ENCODE results near the gene KLK12.
"Not testable (repeated sequence)": the region's sequence is repeated elsewhere in the genome, so short reads cannot be mapped to it uniquely, and the experiment has no call there.

The KLK12 gene

DNA sequence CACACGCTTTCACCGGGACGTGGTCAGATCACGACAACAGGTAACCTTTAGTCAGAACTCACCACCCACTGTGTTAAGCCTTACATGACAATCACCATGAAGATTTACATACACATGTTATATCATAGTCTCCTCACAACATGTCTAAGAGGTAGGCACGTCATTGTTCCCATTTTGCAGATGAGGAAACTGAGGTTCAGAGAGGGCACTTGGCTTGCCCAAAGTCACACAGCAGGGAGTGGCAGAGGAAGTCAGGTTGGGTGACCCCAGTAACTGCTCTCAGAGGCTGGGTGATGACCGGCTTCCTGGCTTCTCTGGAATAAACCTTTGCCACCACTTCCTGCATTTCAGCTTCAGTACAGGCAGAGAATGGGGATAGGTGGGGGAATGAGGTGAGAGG lies 20.6 kb downstream of the KLK12 start:
- no peak for DNase-seq

DNA sequence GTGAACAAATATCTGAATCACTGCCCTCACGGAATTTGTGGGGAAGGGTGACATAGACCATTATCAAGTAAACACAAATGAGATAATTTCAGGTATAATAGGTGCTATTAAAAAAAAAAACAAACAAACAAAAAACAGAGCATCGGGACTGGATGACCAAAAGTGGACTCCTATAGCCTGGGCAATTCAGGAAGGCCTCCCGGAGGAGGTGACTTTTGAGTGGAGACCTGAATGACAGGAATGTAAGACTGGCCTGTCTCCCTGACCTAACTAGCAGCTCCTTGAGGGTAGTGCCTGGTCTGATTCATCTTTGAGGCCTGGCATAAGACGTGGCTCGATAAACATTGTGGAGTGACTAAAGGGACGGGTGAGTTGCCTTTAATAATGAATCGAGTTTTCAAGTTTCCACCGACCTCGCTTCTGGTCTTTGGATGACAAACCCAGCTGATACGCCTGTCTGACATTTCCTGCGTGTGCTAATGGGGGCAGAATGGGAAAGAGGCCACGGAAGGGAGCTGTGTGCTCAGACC lies 22.1 kb downstream of the KLK12 start:
- DNase-seq, result no peak

- no peak for DNase-seq
Measured at GRCh38 chr19:51010066-51010795, 24.6 kb downstream of the KLK12 start.

- DNase-seq, result no peak
Measured at GRCh38 chr19:51009061-51009891, 25.5 kb downstream of the KLK12 start.

DNA sequence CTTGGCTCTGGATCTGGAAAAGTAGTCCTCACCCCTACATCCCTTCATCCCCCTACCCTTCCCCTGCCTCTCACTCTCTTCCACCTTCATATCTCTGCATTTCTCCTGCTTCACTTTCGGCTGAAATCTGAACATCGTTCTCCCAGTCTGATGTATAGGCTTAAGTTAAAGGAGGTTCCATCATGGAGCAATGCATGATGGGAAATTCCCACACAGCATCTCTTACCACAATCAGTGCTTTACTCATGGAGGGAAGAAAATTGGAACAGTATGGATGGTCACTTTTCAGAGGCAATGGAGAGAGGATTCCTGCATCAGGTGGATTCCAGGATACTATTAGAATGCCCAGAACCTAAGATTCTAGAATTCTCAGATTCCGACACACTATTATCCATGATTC lies 27.3 kb downstream of the KLK12 start:
- no peak for DNase-seq

DNA sequence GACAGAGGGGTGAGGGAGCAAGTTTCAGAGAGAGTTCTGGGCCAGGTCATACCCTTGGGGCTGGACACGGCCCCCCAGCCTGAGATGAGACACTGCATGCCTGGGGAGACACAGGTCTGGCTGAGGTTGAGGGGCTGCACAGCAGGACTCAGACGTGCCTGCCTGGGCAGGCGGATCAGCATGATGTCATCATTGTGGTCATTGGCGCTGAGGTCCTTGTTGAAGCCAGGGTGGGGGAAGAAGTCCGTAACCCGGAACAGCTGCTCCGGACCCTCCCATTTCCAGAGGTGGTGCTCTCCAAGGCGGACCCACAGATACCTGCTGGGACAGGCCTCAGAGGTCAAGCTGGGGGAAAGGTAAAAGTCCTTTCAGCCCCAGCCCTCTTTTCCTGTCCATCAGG lies 28.4 kb downstream of the KLK12 start:
- DNase-seq, result no peak

- DNase-seq, result no peak
Measured at GRCh38 chr19:51005248-51005647, 29.6 kb downstream of the KLK12 start.

GRCh38 chr19:51003316-51003715 lies 31.5 kb downstream of the KLK12 start:
- no peak for DNase-seq

- peak; percentile 69 to 78 for DNase-seq
Measured at GRCh38 chr19:51002542-51003311, 32.1 kb downstream of the KLK12 start.

DNA sequence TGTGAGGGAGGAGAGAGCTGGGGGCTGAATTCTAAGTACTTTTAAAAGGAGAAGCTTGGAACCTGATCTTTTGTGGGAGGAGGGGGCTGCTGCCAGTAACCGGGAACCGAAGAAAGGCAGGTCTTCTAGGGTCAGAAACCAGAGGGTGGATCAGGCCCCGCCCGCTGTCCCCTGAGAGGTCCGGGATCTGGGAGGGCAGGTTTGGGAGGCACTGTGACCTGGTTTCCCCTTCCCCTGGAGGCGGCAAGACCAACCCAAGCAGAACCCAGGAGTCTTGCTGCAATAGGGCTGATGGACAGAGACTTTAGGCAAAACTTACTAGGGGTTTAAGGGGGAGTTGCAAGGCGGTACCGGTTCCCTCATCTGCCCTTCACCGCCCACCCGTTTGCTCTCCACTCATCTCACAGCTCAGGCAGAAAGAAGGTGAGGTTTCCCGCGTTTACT lies 32.7 kb downstream of the KLK12 start:
- DNase-seq, result no peak

DNA sequence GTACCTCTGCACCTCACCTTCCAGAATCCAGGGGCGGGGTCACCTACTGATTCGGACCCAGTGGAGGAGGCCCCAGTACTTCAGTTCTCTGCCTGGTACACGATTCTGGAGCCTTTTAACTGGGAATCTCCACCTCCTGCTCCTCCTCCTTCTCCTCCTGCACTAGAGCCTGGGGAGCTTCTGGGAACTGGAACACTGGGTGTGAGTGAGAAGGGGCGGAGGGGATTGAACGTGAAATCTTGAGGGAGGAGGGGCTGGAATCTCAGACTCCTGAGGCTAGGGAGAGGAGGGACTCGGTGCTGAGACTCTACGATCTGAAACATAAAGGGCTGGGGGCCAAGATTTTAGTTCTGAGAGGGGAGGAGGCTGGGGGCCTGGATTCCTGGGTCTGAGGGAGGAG lies 33.3 kb downstream of the KLK12 start, which contains the start of gene KLK8:
TSS of gene KLK8 (minus strand) at position 90 of the 400 bp plus-strand sequence. CDS start 437 bp downstream, outside the sequence.
- DNase-seq, result no peak

DNA sequence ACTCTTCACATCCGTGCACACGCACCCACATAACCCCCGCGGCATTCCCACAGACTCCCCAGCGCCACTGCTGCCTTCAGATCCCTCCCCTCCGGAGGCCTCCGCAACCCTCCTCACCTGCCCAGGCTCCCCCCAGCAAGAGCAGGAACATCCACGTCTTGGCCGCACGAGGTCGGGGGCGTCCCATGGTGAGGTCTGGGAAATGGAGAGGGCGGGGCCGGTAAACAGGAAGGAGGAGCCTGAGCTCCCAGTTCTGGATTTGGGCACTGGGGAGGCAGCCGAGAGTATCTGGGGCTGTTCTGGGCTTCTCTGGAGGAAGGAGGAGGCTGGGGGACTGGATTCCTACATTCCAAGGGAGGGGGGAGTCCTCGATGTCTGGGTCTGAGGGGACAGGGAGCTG lies 33.8 kb downstream of the KLK12 start:
- no peak for DNase-seq

DNA sequence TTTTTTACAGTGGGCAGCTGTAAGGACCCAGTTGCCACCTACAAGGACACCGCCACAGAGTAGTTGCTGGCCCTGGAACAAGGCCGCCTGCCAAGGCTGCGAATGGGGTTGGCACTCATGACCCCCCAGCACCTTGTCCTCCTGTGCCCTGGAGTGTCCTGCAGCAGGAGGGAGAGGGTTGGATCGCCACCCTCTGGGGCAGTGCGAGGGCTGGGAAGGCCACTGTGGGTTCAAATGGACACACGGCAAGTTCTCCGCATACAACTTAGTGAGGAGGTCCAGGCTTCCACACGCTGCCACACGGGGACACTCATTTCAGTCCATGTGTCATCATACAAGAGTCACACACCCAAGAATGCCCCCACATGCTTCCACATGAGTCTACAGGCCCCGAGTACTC lies 34.4 kb downstream of the KLK12 start:
- no peak for DNase-seq

GRCh38 chr19:50998686-50999085 lies 36.1 kb downstream of the KLK12 start:
- no peak for DNase-seq

- DNase-seq, result no peak
Measured at GRCh38 chr19:50998061-50998460, 36.7 kb downstream of the KLK12 start.

GRCh38 chr19:50994129-50994528 lies 40.7 kb downstream of the KLK12 start:
- DNase-seq, result peak in 1 of 2 experiments; percentile 55

DNA sequence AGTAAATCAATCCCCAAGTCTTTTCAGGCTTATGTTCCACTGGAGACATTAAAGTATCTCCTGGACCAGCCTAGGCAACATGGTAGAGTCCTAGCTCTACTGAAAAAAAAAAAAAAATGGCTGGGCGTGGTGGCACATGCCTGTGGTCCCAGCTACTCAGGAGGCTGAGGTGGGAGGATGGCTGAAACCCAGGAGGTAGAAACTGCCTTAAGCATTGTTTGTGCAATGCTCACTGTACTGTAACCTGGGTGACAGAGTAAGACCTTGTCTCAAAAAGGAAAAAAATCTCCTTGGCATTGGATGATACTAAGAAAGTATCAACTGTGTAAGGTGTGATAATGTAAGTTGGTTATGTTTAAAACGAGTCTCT lies 42.2 kb downstream of the KLK12 start:
- DNase-seq, result no peak

DNA sequence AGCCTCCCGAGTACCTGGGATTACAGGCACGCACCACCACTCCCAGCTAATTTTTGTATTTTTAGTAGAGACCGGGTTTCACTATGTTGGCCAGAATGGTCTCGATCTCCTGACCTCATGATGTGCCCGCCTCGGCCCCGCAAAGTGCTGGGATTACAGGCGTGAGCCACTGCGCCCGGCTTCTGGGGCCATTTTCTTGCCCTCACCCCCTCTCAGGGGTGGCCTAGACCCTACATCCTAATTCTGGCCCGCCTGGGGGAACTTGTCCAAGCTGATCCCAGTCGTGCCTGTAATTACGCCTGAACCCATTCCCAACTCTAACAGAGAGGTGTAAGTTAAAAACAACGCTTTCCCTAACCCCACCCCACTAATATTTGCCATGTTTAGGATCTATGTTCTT lies 50.4 kb downstream of the KLK12 start:
- DNase-seq, result not testable (repeated sequence)

- DNase-seq, result no peak
Measured at GRCh38 chr19:50983625-50984292, 51.0 kb downstream of the KLK12 start, which contains the start of gene KLK7. TSS of gene KLK7 (minus strand) at chr19:50983917. CDS start at chr19:50982399, 1,518 bp downstream.

DNA sequence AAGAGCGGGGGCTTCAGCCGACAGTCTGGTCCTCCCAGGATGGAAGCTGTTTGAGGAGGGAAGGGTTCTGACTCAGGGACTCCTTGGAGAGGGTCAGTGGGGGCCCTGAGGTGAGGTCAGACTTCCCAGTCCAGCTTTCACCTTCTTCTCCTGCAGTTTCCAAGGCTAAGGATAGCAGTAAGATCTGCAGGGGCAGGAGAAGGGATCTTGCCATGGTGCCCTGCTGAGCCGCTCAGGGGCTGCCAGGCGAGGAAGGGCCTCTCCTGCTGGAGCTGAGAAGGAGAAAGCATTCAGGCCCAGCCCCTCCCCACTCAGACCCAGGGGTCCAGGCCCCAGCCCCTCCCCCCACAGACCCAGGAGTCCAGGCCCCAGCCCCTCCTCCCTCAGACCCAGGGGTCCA lies 52.6 kb downstream of the KLK12 start:
- no peak for DNase-seq

- DNase-seq, result no peak
Measured at GRCh38 chr19:50981587-50982146, 53.1 kb downstream of the KLK12 start.

DNA sequence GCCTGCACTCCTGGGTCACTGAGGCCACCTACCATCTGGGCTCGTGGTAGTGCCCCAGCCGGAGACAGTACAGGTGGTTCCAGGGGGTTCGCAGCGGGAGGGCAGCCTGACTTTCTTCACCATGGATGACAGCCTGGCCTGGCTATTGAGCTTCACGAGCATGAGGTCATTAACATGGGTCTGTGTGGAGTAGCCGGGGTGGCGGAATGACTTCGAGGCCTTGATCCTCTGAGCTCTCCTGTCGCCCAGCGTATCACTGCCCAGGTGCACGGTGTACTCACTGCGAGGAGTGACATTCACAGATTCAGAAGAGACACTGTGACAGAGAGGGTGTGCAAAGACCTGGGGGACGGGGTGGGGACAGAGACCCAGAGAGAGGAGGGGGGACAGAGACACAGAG lies 54.6 kb downstream of the KLK12 start:
- peak in 1 of 2 experiments; percentile 25 for DNase-seq
